WTC11 (cell line): Measurements from ENCODE around the gene SGSH. TPM values are rescaled to one million over a fixed set of nuclear protein-coding genes. Genes with fewer than 3 reads are reported as not detected.
A peak's percentile ranks its signal among the peaks of the same experiment; 100 is the strongest.

ENCODE experiments used
- ATAC-seq: fragments of 200-7000 bp; cut with Tn5 transposase; 2 replicates; pipeline ENCODE4 v1.10.0; 2021; ENCODE audit warnings: mild to moderate bottlenecking, moderate library complexity
- CTCF ChIA-PET: fragments of 300-600 bp; sonication (Branson Sonifier 250); formaldehyde crosslinking; loops from one replicate; lab custom pipeline; 2021; ENCODE audit warnings: antibody characterized with exemption; lab: Charles Lee
- POLR2A ChIA-PET: fragments of 350-600 bp; sonication (Branson Sonifier 250); formaldehyde crosslinking; loops from one replicate; lab custom pipeline; 2021; ENCODE audit warnings: antibody characterized with exemption; lab: Charles Lee
- DNase-seq: peaks from one replicate; pipeline ENCODE4 v3.0.0; 2021; ENCODE audit warnings: low spot score
- H3K27ac Mint-ChIP-seq: 2 replicates; pipeline ENCODE4 v1.8.0; 2021; ENCODE audit warnings: mixed read lengths
- H3K27me3 Mint-ChIP-seq: 2 replicates; pipeline ENCODE4 v1.8.0; 2021; ENCODE audit warnings: low read depth, mild to moderate bottlenecking, moderate library complexity, mixed read lengths
- H3K36me3 Mint-ChIP-seq: 2 replicates; pipeline ENCODE4 v1.8.0; 2021; ENCODE audit warnings: mixed read lengths
- H3K4me1 Mint-ChIP-seq: 2 replicates; pipeline ENCODE4 v1.8.0; 2022; ENCODE audit warnings: mixed read lengths
- H3K4me3 Mint-ChIP-seq: 2 replicates; pipeline ENCODE4 v1.8.0; 2021; ENCODE audit warnings: mild to moderate bottlenecking, moderate library complexity, mixed read lengths
- H3K9me3 Mint-ChIP-seq: 2 replicates; pipeline ENCODE4 v1.8.0; 2021; ENCODE audit warnings: mixed read lengths
- AFF4 ChIP-seq: sonication (generic); formaldehyde crosslinking; IDR thresholded peaks from 2 replicates; pipeline ENCODE4 v1.8.1; 2023; ENCODE audit warnings: mild to moderate bottlenecking, missing genetic modification reagents, borderline replicate concordance
- EMX1 ChIP-seq: fragments of 250-450 bp; sonication (Bioruptor Pico); IDR thresholded peaks from 2 replicates; pipeline ENCODE4 v1.8.0; 2021; ENCODE audit warnings: mild to moderate bottlenecking
- ETV6 ChIP-seq: sonication (generic); formaldehyde crosslinking; IDR thresholded peaks from 2 replicates; pipeline ENCODE4 v1.8.1; 2022; ENCODE audit warnings: mild to moderate bottlenecking, missing genetic modification reagents
- GABPB1 ChIP-seq: sonication (generic); formaldehyde crosslinking; IDR thresholded peaks from 2 replicates; pipeline ENCODE4 v1.8.1; 2023; ENCODE audit warnings: mild to moderate bottlenecking, missing genetic modification reagents
- GTF2I ChIP-seq: fragments of 250-450 bp; sonication (Bioruptor Pico); conservative IDR thresholded peaks from 2 replicates; pipeline ENCODE4 v1.4.0; 2021; ENCODE audit warnings: mild to moderate bottlenecking
- HMGXB4 ChIP-seq: sonication (generic); formaldehyde crosslinking; IDR thresholded peaks from 2 replicates; pipeline ENCODE4 v1.8.1; 2023; ENCODE audit warnings: mild to moderate bottlenecking, moderate library complexity, missing genetic modification reagents
- JAZF1 ChIP-seq: fragments of 250-450 bp; sonication (Bioruptor Pico); IDR thresholded peaks from 2 replicates; pipeline ENCODE4 v1.9.0; 2021; ENCODE audit warnings: moderate library complexity, mild to moderate bottlenecking, inconsistent platforms
- MAX ChIP-seq: sonication (generic); formaldehyde crosslinking; IDR thresholded peaks from 2 replicates; pipeline ENCODE4 v1.8.0; 2022; ENCODE audit warnings: mild to moderate bottlenecking, missing genetic modification reagents
- NR2C2 ChIP-seq: sonication (generic); formaldehyde crosslinking; IDR thresholded peaks from 2 replicates; pipeline ENCODE4 v1.8.0; 2022; ENCODE audit warnings: mild to moderate bottlenecking, missing genetic modification reagents
- PREB ChIP-seq: sonication (generic); formaldehyde crosslinking; IDR thresholded peaks from 2 replicates; pipeline ENCODE4 v1.8.1; 2022; ENCODE audit warnings: mild to moderate bottlenecking, missing genetic modification reagents, moderate library complexity, borderline replicate concordance
- SP1 ChIP-seq: sonication (generic); formaldehyde crosslinking; conservative IDR thresholded peaks from 2 replicates; pipeline ENCODE4 v1.8.1; 2022; ENCODE audit warnings: missing genetic modification reagents
- TEAD4 ChIP-seq: sonication (generic); formaldehyde crosslinking; IDR thresholded peaks from 2 replicates; pipeline ENCODE4 v1.8.0; 2022; ENCODE audit warnings: mild to moderate bottlenecking, missing genetic modification reagents
- USF2 ChIP-seq: sonication (generic); formaldehyde crosslinking; IDR thresholded peaks from 2 replicates; pipeline ENCODE4 v1.8.1; 2023; ENCODE audit warnings: mild to moderate bottlenecking, missing genetic modification reagents, moderate library complexity
- ZBTB21 ChIP-seq: sonication (generic); formaldehyde crosslinking; IDR thresholded peaks from 2 replicates; pipeline ENCODE4 v1.8.1; 2023; ENCODE audit warnings: mild to moderate bottlenecking, missing genetic modification reagents, borderline replicate concordance
- ZBTB43 ChIP-seq: sonication (generic); formaldehyde crosslinking; IDR thresholded peaks from 2 replicates; pipeline ENCODE4 v1.8.1; 2023; ENCODE audit warnings: mild to moderate bottlenecking, missing genetic modification reagents
- ZNF121 ChIP-seq: sonication (generic); formaldehyde crosslinking; IDR thresholded peaks from 2 replicates; pipeline ENCODE4 v1.8.0; 2023; ENCODE audit warnings: missing genetic modification reagents
- ZNF138 ChIP-seq: sonication (generic); formaldehyde crosslinking; conservative IDR thresholded peaks from 2 replicates; pipeline ENCODE4 v1.8.1; 2022; ENCODE audit warnings: mild to moderate bottlenecking, moderate library complexity, missing genetic modification reagents
- ZNF232 ChIP-seq: sonication (generic); formaldehyde crosslinking; IDR thresholded peaks from 2 replicates; pipeline ENCODE4 v1.8.0; 2022; ENCODE audit warnings: mild to moderate bottlenecking, missing genetic modification reagents
- ZNF281 ChIP-seq: sonication (generic); formaldehyde crosslinking; IDR thresholded peaks from 2 replicates; pipeline ENCODE4 v1.8.0; 2023; ENCODE audit warnings: mild to moderate bottlenecking, missing genetic modification reagents
- ZNF317 ChIP-seq: sonication (generic); formaldehyde crosslinking; IDR thresholded peaks from 2 replicates; pipeline ENCODE4 v1.8.1; 2023; ENCODE audit warnings: low read depth, mild to moderate bottlenecking, moderate library complexity, missing genetic modification reagents, borderline replicate concordance
- ZNF423 ChIP-seq: fragments of 250-450 bp; sonication (Bioruptor Pico); IDR thresholded peaks from 2 replicates; pipeline ENCODE4 v2.1.2; 2022; ENCODE audit warnings: mild to moderate bottlenecking, moderate library complexity
- total RNA-seq: library from RNA; stranded (reverse); gene quantifications from 3 replicates; pipeline ENCODE4 v1.2.3, GENCODE V29; 2021

The SGSH gene
- total RNA-seq, 1 experiment from 2014 or later, result 27.7 TPM

- TF ChIP-seq HMGXB4 (CRISPR knock-in tag), result no peak
- TF ChIP-seq GTF2I, result peak; percentile 68; the same call in 1 of the 2 replicates
- TF ChIP-seq, all 79 proteins: peak for 1
- DNase-seq (no peak), ATAC-seq (no peak)
- peaks cover 19% of the 10 kb centered on the region for H3K36me3 Mint-ChIP-seq
- H3K27ac Mint-ChIP-seq, result peak overlapping the region; percentile 99
- ChIA-PET CTCF (interaction anchor here (0.6 to 2.3 kb wide), 3 partner anchors 8 to 137 kb away, joined by 3 to 9 read pairs (median 3); no protein-coding TSS in a partner anchor), POLR2A (interaction anchor here (0.6 to 1.3 kb wide), 2 partner anchors 9 to 1862 kb away, joined by 4 to 6 read pairs; no protein-coding TSS in a partner anchor)
- H3K4me3 Mint-ChIP-seq, result peak overlapping the region; percentile 80
- H3K4me1 Mint-ChIP-seq, result peaks cover 60% of the 10 kb centered on the region
- H3K27me3 Mint-ChIP-seq, result no peaks in the 10 kb centered on the region
- no peaks in the 10 kb centered on the region for H3K9me3 Mint-ChIP-seq
Observed at GRCh38 chr17:80261895-80262279, 41.8 kb upstream of the SGSH start.

GRCh38 chr17:80261159-80261894 is 41.2 kb upstream of the SGSH start:
- Mint-ChIP-seq H3K9me3 (no peaks in the 10 kb centered on the region), H3K27ac (peak overlapping the region; percentile 99), H3K4me1 (peaks cover 66% of the 10 kb centered on the region), H3K4me3 (peak overlapping the region; percentile 80), H3K27me3 (no peaks in the 10 kb centered on the region), H3K36me3 (peaks cover 16% of the 10 kb centered on the region)
- CTCF ChIA-PET, result interaction anchor here (0.6 to 2.3 kb wide), 2 partner anchors 9 to 65 kb away, joined by 3 to 9 read pairs; no protein-coding TSS in a partner anchor
- POLR2A ChIA-PET, result interaction anchor here (0.6 to 1.3 kb wide), 2 partner anchors 9 to 1863 kb away, joined by 4 to 6 read pairs; no protein-coding TSS in a partner anchor
- DNase-seq, result peak; percentile 79
- peak; percentile 71 for ATAC-seq
- peak; percentile 71 for TF ChIP-seq ZNF423
- TF ChIP-seq NR2C2 (CRISPR knock-in tag), result no peak
- 0 out of 2 replicates have a peak, but pooled peaks have one; percentile 29 for TF ChIP-seq ZBTB43 (CRISPR knock-in tag)
- TF ChIP-seq EMX1 (CRISPR knock-in tag), result peak; percentile 86; the same call in 1 of the 2 replicates
- no peak for TF ChIP-seq ZBTB21 (CRISPR knock-in tag)
- 0 out of 2 replicates have a peak, but pooled peaks have one; percentile 4 for TF ChIP-seq ZNF317
- TF ChIP-seq AFF4, result peak; percentile 59; the same call in 1 of the 2 replicates
- no peak for TF ChIP-seq ZNF138 (CRISPR knock-in tag)
- no peak for TF ChIP-seq ZNF121 (CRISPR knock-in tag)
- TF ChIP-seq GABPB1, result no peak; the same call in 1 of the 2 replicates
- 0 out of 2 replicates have a peak, but pooled peaks have one; percentile 20 for TF ChIP-seq ETV6
- TF ChIP-seq JAZF1 (CRISPR knock-in tag), result no peak
- peak; percentile 99 for TF ChIP-seq ZNF281 (CRISPR knock-in tag)
- no peak; the same call in 1 of the 2 replicates for TF ChIP-seq USF2
- no peak for TF ChIP-seq ZNF232
- TF ChIP-seq MAX (CRISPR knock-in tag), result no peak
- TF ChIP-seq TEAD4 (CRISPR knock-in tag), result no peak
- TF ChIP-seq SP1 (CRISPR knock-in tag), result peak; percentile 52
- TF ChIP-seq PREB (CRISPR knock-in tag), result peak; percentile 42; the same call in 1 of the 2 replicates
